Endometrium (tissue), 2 donors: Measurements from ENCODE around the gene TMEM255B.

ENCODE experiments used
- FAIRE-seq: peaks from 2 replicates; lab custom pipeline; 2012; peaks lifted over from hg19 to GRCh38; lab: Jason Lieb, UNC
- donor health status: control.
- donor health status: control.

TMEM255B gene

DNA sequence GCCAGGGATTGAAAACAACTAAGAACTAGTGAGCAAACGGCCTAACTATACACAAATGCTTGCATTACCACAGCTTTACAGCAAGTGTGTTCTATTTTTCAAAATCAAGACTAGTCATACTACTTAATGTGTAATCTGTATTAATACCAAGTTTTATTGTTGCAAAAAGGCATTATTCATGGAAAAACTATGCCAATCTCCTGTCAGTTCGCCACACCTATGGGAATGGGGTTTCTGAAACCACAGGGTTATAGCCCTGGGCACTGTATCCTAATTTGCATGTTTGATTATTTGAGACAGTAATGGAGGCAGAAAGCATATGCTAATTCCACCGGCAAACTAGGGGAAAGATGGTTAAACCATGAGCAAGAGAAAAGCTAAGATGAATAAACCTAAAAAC lies 90.5 kb downstream of the TMEM255B start:
- FAIRE-seq, result no peak

- no peak for FAIRE-seq
These were observed 91.1 kb downstream of the TMEM255B start for GRCh38 chr13:113849981-113850721.

- no peak for FAIRE-seq
These were observed 91.9 kb downstream of the TMEM255B start for GRCh38 chr13:113850722-113851479.

DNA sequence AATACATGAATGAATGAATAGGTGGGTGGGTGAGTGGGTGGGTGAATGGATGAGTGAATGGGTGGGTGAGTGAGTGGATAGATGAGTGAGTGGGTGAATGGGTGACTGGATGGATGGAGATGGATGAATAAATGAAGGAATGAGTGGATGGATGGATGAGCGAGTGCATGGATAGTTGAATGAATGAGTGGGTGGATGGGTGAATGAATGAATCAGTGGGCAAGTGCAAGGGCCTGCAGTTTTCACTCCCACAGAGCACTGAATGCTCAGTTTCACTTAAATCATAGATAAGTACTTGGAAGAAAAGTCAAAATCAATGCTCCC lies 92.4 kb downstream of the TMEM255B start:
- FAIRE-seq, result no peak

- FAIRE-seq, result no peak
These were observed 93.0 kb downstream of the TMEM255B start for GRCh38 chr13:113851826-113852535.

GRCh38 chr13:113852536-113853517 lies 93.8 kb downstream of the TMEM255B start:
- no peak for FAIRE-seq

DNA sequence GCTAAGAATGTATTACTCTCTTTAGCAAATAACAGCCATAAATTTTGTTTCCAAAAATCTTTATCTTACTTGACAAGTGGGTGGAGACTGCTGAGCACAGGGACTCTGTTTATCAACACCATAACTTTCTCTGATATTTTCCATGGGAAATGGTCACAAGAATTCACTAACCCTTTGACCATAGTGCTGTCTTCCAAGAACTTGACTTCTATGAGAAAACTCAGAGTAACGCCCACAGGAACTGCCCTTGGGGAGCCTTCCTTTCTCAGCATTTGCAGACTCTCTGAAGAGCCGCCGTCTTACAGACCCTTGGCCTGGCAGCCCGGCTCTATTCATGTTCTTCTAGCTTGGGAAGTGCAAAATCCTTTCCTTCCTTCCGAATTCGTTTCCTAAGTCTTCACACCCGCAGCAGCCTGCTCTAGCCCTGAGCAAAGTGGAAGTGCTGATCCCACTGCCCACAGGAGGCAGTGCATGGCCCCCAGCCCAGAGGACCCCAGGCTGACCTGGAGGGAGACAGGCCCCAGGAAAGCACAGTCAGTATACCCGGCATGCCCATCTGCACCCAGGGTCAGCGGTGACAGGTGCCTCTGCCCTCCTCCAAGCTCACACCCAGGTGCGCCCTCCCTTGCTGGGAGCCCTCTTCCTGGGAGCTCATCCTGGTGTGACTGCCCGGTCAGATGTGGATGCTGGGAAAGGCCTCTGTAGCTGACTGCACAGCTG lies 94.7 kb downstream of the TMEM255B start:
- FAIRE-seq, result no peak

GRCh38 chr13:113854238-113855011 lies 95.4 kb downstream of the TMEM255B start:
- no peak for FAIRE-seq

GRCh38 chr13:113855012-113855921 lies 96.2 kb downstream of the TMEM255B start:
- no peak for FAIRE-seq

GRCh38 chr13:113855931-113856715 lies 97.1 kb downstream of the TMEM255B start:
- FAIRE-seq, result no peak

DNA sequence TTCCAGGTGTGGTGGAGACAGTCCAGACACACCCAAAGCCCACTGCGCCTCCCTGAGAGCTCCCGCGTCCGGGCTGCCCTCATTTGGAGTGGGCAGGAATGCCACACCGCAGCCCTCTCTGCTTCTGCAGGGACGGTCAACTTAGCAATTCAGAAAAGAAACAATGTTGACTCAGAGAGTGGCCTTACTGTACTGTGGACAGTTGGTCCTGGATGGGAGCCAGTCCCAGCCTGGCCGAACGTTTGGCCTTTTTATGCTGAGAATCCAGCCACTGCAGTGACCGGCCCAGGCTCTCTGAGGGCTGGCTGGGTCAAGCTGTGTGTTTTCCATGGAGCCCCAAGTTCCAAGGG lies 97.7 kb downstream of the TMEM255B start:
- no peak for FAIRE-seq

DNA sequence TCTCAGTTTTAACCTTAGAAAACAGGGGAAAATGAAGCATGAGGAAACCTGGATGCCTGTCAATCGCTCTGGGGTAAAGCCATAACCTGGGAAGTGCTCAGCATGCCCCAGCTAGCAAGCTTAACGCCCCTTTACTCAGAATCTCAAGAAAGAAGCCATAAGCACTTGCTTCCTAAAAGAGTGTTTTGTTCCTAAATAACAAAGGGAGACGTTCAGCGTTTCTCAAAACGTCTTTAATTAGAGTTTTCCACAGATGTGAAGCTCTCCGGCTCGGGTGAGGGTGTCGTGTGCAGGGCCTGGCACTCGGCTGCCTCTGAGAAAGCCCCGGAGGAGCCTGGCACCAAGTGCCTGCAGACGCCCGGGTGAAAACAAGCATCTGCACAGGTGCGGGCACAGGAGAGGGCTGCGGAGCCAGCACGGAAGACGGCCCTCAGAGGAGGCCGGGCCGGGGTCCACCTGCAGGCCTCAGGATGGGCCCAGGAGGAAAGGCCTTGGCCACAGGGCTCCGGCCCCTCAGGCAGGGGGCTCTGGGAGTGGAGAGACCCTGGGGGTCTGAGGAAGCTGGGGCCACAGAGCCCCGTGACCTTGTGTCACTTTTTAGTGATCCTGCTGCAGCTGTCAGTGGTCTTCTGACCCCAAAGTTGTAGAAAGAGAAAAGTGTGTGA lies 98.6 kb downstream of the TMEM255B start:
- FAIRE-seq, result no peak

DNA sequence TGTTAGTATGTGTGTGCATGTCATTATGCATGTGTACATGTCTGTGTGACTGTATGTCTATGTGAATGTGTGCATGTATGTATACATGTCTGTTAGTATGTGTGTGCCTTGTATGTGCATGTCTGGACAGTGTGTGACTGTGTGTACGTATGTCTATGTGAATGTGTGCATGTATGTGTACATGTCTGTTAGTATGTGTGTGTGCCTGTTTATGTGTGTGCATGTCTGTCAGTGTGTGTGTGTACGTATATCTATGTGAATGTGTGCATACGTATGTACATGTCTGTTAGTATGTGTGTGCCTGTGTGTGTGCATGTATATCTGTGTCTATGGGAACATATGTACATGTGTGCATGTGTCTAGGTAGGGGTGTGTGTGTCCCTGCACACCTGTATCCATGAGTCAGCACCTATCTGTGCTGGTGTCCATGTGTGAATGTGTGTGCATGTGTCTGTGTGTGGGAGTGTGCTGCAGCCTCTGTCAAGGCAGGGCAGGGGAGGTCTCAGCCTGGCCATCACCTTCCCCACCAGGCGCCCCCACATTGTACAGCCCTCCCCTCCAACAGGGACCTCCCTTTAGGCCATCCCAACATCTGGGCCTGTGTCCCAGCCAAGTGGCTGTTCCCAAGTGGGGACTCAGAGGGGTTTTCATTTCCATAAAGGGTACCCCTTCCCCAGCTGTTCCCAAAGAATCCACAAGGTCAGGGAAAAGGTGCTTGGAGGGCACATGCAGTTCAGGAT lies 100.5 kb downstream of the TMEM255B start:
- FAIRE-seq, result no peak

- FAIRE-seq, result no peak
These were observed 101.1 kb downstream of the TMEM255B start for GRCh38 chr13:113860051-113860664.

GRCh38 chr13:113860665-113861432 lies 101.8 kb downstream of the TMEM255B start:
- no peak for FAIRE-seq

GRCh38 chr13:113861433-113862030 lies 102.5 kb downstream of the TMEM255B start:
- no peak for FAIRE-seq
